HG03354 (cell line): Measurements from ENCODE around the gene SLC25A5.
"Not testable (repeated sequence)": the region's sequence is repeated elsewhere in the genome, so short reads cannot be mapped to it uniquely, and the experiment has no call there.

Experiments used
- ATAC-seq: cut with Tn5 transposase; IDR thresholded peaks from one replicate; pipeline ENCODE4 v1.9.1; 2021; ENCODE audit warnings: mild to moderate bottlenecking; ENCODE audit not compliant: unreplicated experiment, poor library complexity, severe bottlenecking

The SLC25A5 gene

DNA sequence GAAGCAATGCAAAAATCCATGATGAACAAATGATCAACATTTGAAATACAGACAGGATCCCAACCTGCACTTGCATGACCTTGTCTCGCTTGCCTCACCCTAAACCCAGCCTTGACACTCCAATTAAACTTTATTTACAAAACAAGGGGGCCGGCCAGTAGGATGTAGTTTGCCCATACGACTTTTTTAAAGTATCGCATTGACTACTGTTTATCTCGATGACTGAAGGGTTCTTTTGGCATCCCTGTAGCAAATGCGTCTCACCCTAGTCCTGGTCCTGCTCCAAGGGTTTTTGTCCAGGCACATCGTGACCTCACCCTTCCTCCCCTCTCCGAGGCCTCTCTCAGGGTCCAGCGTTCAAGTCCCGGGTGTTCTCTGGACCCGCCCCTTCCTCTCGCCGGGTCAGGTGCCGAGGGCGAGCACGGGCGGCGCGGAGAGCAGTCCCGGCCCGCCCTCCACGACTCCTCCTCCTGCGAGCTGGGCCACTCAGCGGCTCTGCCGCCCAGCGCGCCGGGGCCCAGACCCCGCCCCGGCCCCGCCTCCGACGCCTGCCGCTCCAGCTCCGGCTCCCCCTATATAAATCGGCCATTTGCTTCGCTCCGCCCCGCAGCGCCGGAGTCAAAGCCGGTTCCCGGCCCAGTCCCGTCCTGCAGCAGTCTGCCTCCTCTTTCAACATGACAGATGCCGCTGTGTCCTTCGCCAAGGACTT is at the start of gene SLC25A5:
SLC25A5 (plus strand) TSS at position 603 of the 709 bp plus-strand sequence; CDS start at position 675, 72 bp downstream.
- peak; percentile 85 for ATAC-seq

DNA sequence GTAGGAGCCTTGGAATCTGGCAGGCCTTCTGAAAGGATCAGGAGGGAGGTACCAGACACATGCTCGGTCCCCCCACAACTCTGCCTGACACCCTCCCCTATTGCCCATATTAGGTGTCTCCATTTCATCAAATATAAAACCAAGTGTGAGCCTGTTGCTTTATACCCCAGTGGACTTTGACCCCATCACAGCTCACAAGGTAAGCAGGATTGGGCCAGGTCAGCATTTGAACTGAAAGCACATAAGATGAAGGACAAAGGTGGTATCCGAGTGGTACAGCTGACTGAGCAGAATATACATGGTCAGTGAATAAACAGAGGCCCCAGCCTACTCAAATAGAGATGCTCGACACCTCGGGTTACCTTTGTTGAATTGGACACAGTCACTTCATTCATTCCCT is 49.1 kb upstream of the SLC25A5 start:
- no peak for ATAC-seq

DNA sequence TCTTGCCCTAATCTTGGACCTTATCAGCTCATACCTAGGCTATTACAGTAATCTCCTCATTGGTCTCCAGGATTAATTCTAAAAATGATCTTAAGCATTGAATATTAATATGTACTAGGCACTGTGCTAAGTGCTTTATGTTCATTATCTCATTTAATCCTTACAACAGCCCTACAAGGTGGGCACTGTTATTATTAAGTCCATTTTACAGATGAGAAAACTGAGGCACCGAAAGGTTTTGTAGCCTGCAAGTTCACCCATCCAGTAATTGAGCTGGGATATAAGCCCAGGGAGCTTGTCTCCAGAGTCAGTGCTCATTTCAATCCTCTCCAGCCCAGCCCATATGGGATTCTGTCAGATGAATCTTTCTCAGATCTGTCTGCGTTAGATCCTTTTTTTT is 48.3 kb upstream of the SLC25A5 start:
- ATAC-seq = no peak

DNA sequence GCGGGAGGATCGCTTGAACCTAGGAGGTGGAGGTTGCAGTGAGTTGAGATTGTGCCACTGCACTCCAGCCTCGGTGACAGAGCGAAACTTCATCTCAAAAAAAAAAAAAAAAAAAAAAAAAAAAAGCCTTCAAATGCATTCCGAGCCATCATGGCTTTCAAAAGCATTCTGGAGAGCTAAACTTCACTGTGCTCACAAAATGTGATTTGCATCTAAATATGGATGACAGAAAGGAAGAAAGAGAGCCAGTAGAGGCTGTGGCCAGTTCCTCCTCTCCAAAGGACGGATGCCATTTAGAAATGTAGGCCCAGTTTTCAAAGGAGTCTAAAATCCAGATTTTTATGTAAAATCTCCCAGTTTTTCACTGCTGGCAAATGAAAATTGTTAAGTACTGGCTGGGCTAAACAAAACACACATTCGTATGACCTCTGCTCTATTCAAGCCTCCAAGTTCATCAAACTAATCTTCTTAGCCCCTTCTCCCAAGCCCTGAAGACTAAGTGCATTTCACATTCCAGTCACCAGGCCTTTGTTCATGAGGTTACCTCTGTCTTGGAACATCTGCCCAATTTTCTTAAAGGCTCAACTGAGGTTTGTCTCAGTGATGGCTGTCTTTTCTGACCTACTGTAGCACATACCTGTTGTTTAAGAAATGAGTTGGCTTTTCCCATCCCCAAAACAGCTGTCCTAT is 47.1 kb upstream of the SLC25A5 start:
- no peak for ATAC-seq

DNA sequence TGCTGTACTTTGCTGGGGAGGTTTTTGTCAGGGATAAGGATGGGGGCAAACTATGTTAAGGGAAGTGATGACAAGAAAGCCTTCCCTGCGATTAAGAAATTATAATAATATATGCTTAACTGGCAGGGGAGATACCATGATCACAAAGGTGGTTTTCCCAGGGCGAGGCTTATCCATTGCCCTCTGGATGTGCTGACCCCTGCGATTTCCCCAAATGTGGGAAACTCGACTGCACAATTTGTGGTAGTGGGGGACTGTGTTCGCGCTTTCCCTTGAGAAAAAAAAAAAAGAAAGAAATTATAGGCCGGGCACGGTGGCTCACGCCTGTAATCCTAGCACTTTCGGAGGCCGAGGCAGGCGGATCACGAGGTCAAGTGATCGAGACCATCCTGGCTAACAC is 44.6 kb upstream of the SLC25A5 start:
- no peak for ATAC-seq

DNA sequence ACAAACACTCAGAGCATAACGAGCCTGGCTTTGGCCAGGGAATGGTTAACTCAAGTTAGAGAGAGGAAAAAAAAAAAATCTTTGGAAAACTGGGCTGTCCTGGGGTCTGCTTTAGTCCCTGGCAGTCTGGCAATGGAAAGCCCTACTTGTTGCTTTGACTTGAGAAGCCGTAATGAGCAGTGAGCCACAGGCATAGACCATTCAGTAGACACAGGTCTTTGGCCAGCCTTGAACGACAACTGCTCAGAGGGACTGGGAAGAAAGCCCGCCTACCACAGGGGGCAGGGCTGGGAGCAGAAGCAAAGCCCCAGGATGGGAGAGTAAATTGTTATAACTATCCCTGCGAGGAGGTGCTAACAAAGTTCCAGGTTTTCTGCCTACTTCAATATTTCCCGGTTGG is 43.2 kb upstream of the SLC25A5 start:
- no peak for ATAC-seq

DNA sequence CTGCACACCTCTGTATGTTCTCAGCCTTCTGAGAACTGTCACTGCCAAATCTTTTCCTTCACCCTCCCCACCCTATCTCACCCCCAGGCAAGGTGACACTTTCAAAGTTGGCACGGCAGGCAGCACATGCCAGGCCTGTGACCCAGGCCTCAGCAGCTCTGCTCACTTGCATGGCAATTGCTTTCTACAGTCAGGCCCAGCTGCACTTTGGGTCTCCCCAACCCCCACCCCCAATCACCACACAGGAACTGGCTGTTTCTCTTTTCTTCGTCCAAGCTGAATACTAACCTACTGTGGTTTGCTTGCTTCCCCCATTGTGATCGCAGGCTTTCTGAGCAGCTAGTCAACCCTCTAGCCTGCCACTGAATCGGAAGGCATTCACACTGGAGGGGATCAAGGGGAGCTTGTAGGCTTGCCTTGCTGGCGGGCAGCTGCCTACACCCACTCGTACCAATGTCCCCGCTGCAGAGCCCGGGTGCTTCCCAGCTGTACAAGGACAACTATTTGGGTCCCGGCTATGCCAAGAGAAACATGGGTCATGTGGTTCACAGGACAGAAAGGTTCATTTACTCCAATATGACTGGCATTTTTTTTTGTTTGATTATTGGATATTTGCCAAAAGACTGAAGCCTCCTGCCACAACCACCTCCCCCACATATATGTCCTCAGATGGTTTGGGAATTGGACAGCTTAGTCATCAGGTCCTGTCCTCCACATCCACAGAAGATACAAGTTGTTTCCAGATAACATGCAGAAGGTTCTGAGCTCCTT is 41.0 kb upstream of the SLC25A5 start:
- peak; percentile 91 for ATAC-seq

- ATAC-seq = no peak
These were observed 40.5 kb upstream of the SLC25A5 start for GRCh38 chrX:119427795-119428185.

DNA sequence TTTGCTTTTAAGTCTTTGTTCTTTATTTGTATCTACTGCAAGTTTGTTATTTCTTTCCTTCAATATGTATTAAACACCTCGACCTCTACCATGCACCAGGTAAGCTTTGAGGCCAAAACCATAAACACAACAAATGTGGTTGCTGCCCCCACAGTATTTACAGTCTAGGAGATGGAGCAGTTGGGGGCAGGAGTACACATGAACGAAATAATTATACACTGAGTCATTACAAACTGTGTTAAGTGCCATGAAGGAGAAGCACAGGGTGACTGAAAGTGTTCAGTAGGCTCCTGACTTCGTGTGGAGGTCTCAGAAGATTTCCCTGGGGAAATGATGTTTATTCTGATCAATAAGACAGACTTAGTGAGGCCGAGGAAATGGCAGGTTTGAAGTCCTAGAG is 38.8 kb upstream of the SLC25A5 start:
- no peak for ATAC-seq

- ATAC-seq = not testable (repeated sequence)
These were observed 26.9 kb upstream of the SLC25A5 start for GRCh38 chrX:119441295-119441694.

DNA sequence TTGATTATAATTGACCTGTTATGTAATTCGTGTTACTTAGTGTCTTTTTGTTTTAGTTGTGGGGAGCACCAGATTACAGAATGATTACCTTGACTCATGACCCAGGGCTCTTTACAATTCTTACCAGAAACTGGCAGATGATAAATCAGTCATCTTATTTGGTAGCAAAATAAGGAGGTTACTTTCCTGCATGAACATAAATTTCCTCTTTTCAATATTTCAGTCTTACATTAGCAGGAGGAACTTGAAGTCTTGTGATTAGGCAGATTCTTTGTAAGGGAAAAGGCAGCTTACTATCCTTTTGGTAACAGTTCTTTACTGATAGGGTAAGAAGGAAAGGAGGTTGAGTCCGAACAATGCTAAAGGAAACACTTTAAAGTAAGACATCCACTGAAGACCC is 26.0 kb upstream of the SLC25A5 start:
- no peak for ATAC-seq

DNA sequence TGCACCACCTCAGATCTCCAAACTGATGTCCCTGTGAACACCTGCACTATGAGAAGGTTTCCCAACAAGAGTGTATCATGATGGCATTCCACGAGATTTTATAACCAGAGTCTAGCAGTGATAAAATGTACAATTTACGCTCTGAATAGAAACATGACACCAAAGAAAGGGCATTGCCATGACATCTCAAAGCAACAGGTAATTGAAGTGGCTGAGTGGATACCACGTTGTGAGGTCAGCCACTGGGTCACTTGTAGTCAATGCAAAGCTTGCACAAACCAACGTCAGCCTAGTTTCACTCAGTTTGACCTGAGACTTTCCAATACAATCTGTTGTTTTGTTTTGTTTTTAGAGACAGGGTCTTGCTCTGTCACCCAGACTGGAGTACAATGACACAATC is 15.0 kb upstream of the SLC25A5 start:
- ATAC-seq = no peak

- ATAC-seq = no peak
These were observed 13.0 kb upstream of the SLC25A5 start for GRCh38 chrX:119455264-119455663.

- ATAC-seq = no peak
These were observed 9.1 kb upstream of the SLC25A5 start for GRCh38 chrX:119459181-119459580.

GRCh38 chrX:119465555-119465954 is 2.7 kb upstream of the SLC25A5 start:
- ATAC-seq = no peak

- ATAC-seq = no peak
These were observed 1.3 kb upstream of the SLC25A5 start for GRCh38 chrX:119466970-119467369.

- no peak for ATAC-seq
These were observed 811 bp upstream of the SLC25A5 start for GRCh38 chrX:119467433-119467832.

- ATAC-seq = peak; percentile 77
These were observed 488 bp downstream of the SLC25A5 start for GRCh38 chrX:119468551-119469312.

DNA sequence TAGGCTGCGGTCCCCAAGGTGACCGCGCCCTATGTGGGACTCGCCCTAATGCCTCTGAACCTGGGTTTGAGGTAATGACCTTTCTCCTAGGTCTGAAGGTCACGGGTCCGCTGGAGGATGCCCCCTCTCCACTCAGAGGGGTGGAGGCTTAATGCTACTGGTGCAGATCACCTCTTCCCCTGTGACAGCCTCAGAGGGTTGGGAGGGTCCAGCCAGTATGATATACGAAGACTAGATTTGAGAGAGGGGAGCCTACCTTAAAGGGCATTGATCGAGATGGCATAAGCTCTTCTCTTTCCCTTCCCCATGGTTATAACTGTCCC is 1.0 kb downstream of the SLC25A5 start:
- ATAC-seq = no peak
